Lower leg skin (tissue), 4 donors: ENCODE measurements around the gene CDK11A. TPM values are rescaled to one million over a fixed set of nuclear protein-coding genes. Genes with fewer than 3 reads are reported as not detected.
"Not testable (repeated sequence)": the region's sequence is repeated elsewhere in the genome, so short reads cannot be mapped to it uniquely, and the experiment has no call there.

Experiments
- DNase-seq, 2 donors: peaks; one replicate each; pipeline ENCODE4 v3.0.0-alpha.2; 2019; ENCODE audit warnings: low spot score in 2 of 2
- H3K4me3 ChIP-seq: fragments of 200-600 bp; sonication (generic); 2 replicates; pipeline ENCODE4 v1.5.1; 2017; ENCODE audit warnings: mild to moderate bottlenecking, low read depth; ENCODE audit not compliant: poor library complexity, severe bottlenecking
- CTCF ChIP-seq, 3 donors: fragments of 450-650 bp; IDR thresholded peaks; one replicate each; pipeline ENCODE4 v1.5.1; 2016; ENCODE audit warnings: antibody characterized with exemption in 3 of 3, mild to moderate bottlenecking in 3 of 3, moderate library complexity in 2 of 3
- POLR2A ChIP-seq, 2 donors: fragments of 450-650 bp; IDR thresholded peaks; one replicate each; pipeline ENCODE4 v1.6.1; 2016 to 2017; ENCODE audit warnings: antibody characterized with exemption in 2 of 2, mild to moderate bottlenecking in 1 of 2, moderate library complexity in 1 of 2
- WGBS, 2 donors: methylation state at CpG; one replicate each; pipeline ENCODE4 v1.1.5; 2018; 5-methylcytosine and 5-hydroxymethylcytosine counted together
- intact Hi-C: fragments of 100-400 bp; cut with DNase I; formaldehyde crosslinking; loops from one replicate; pipeline ENCODE4 v1.15.0; 2023; ENCODE audit warnings: low total_unique reads
- total RNA-seq, 4 donors: library from RNA; depleted of rRNA; stranded (reverse); fragments of >200 nt; gene quantifications; one replicate each; pipeline ENCODE4 v1.1.0, GENCODE V29; 2016

Gene CDK11A
- total RNA-seq, 4 donors from 2014 or later, result 18.1 to 56.9 (median 27.7) TPM

- H3K4me3 ChIP-seq, result no peak overlapping the region
- intact Hi-C loops, result no loop called here
- DNase-seq, result no peak
- no peak for TF ChIP-seq CTCF (IDR thresholded peaks at IDR 0.05)
- TF ChIP-seq POLR2A (IDR thresholded peaks at IDR 0.05), result no peak
- WGBS, 2 donors, result 73 to 74% methylated on average over 13 to 18 of the region's 18 CpGs
Measured at GRCh38 chr1:1748686-1749321, 24.6 kb upstream of the CDK11A start.

GRCh38 chr1:1746566-1746909 is 22.4 kb upstream of the CDK11A start:
- H3K4me3 ChIP-seq, DNase-seq, intact Hi-C loops: not testable (repeated sequence)
- no CpG with 5 or more reads among the region's 35 CpGs for WGBS, 2 donors

- H3K4me3 ChIP-seq, intact Hi-C loops: not testable (repeated sequence)
- TF ChIP-seq CTCF (IDR thresholded peaks at IDR 0.05), result peak in 1 of 3 donors; percentile 41
- peak; percentile 66 to 97 for DNase-seq
- 0 to 2% methylated on average over 18 to 41 of the region's 101 CpGs for WGBS, 2 donors
Measured at GRCh38 chr1:1745651-1746565, 21.8 kb upstream of the CDK11A start.

GRCh38 chr1:1742529-1742928 is 18.4 kb upstream of the CDK11A start:
- intact Hi-C loops, result not testable (repeated sequence)
- DNase-seq, result peak in 1 of 2 donors; percentile 34
- WGBS, 2 donors, result 84 to 85% methylated on average over 11 of the region's 11 CpGs

GRCh38 chr1:1741013-1741412 is 16.9 kb upstream of the CDK11A start:
- WGBS, 2 donors, result 61 to 67% methylated on average over 12 of the region's 12 CpGs
- H3K4me3 ChIP-seq, intact Hi-C loops, DNase-seq: not testable (repeated sequence)

More at GRCh38 chr1:1742529-1742928, 18.4 kb upstream of the CDK11A start:
- not testable (repeated sequence) for H3K4me3 ChIP-seq

- 90 to 95% methylated on average over 4 to 8 of the region's 22 CpGs for WGBS, 2 donors
Measured at GRCh38 chr1:1738799-1739337, 14.7 kb upstream of the CDK11A start.

GRCh38 chr1:1737675-1738590 is 13.8 kb upstream of the CDK11A start:
- H3K4me3 ChIP-seq, intact Hi-C loops: not testable (repeated sequence)
- DNase-seq, result peak; percentile 8 to 82
- 89 to 91% methylated on average over 18 to 21 of the region's 44 CpGs for WGBS, 2 donors

More at GRCh38 chr1:1738799-1739337, 14.7 kb upstream of the CDK11A start:
- H3K4me3 ChIP-seq, intact Hi-C loops: not testable (repeated sequence)
- peak in 1 of 2 donors; percentile 36 for DNase-seq

GRCh38 chr1:1732381-1732780 is 8.2 kb upstream of the CDK11A start:
- TF ChIP-seq CTCF (IDR thresholded peaks at IDR 0.05), result no peak
- no peak for TF ChIP-seq POLR2A (IDR thresholded peaks at IDR 0.05)
- WGBS, 2 donors, result 89 to 90% methylated on average over 17 of the region's 17 CpGs
- no peak for DNase-seq

More at GRCh38 chr1:1732381-1732780, 8.2 kb upstream of the CDK11A start:
- H3K4me3 ChIP-seq, result no peak overlapping the region
- intact Hi-C loops, result no loop called here
